ENCODE measurements around the gene TMEM233. TPM values are rescaled to one million over a fixed set of nuclear protein-coding genes. Genes with fewer than 3 reads are reported as not detected.

The TMEM233 gene
- total RNA-seq, 1 donor from 2014 or later: not detected

- no peak overlapping the region for H3K27ac Mint-ChIP-seq
- no peaks in the 10 kb centered on the region for H3K9me3 Mint-ChIP-seq (ENCODE audit: low read depth)
- H3K27me3 Mint-ChIP-seq: peaks cover 13% of the 10 kb centered on the region
- H3K36me3 Mint-ChIP-seq (ENCODE audit: insufficient read depth): no peaks in the 10 kb centered on the region
- H3K4me3 Mint-ChIP-seq (ENCODE audit: low read depth): no peak overlapping the region
- no peaks in the 10 kb centered on the region for H3K4me1 Mint-ChIP-seq (ENCODE audit: low read depth)
- no peak for TF ChIP-seq CTCF (IDR thresholded peaks at IDR 0.05; ENCODE audit: unreplicated experiment)
- DNase-seq (ENCODE audit: low spot score, unreplicated experiment): no peak
Measured at GRCh38 chr12:119630223-119630780, 36.7 kb downstream of the TMEM233 start.

DNA sequence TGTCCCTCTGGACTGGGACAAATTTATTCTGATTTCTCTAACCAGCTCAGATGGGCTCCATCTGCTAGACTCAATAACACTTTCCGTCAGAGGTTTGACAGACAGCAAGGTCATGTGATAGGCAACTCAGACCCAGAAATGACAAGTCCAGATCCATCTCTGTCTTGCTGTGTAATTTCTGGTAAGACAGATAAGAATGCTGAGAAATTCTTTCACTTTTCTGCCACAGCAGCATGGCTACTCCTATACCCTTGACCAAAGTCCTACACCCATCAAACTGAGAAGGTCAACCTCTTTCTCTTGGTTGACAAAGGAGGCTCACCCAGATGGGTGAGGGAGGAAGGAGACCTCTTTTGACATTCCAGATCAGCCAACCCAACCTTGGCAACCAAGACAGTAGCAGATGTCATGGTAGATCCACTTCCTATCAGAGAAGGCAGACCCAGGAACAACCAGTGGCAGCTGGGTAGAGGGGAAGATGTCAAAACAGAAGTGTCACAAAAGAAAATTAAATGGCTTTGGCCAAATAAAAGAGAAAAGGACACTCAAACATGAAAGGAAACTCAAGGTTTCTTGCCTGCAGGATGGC is 37.5 kb downstream of the TMEM233 start:
- no peak for TF ChIP-seq CTCF (IDR thresholded peaks at IDR 0.05; ENCODE audit: unreplicated experiment)
- Mint-ChIP-seq H3K9me3 (ENCODE audit: low read depth) (no peaks in the 10 kb centered on the region), H3K27ac (no peak overlapping the region), H3K27me3 (peaks cover 21% of the 10 kb centered on the region), H3K4me1 (ENCODE audit: low read depth) (no peaks in the 10 kb centered on the region), H3K36me3 (ENCODE audit: insufficient read depth) (no peaks in the 10 kb centered on the region), H3K4me3 (ENCODE audit: low read depth) (no peak overlapping the region)
- no peak for DNase-seq (ENCODE audit: low spot score, unreplicated experiment)

DNA sequence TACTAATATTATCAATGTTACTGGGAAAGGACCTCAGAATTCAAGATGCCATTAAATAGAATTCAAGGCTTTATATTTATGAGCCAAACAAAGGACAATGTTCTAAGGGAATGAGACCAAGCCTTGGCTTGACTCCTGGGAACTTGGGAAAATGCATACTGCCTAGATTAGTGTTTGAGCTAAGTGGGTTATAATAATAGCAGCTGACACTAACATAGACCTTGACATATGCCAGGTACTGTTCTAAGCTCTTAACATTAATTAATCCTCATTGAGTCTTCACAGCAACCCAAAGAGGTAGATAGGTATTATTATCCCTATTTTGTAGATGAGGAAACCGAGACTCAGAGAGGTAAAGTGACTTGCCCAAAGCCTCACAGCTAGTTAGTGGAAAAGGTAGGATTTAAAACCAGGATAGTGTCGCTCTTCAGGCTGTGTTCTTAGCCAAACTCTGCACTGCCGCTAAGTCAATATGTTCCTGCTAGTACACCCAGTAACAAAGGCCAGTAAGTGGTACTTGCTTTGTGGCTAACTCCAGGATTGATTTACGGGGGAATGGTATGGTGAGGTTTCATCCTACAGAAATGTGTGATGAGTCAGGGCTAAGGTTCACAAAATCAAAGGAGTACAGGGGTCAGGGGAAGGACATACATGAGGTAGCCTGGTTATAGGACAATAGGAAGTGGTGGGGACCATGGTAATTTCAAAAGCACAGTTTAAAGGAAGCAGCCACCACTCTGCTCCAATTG is 38.5 kb downstream of the TMEM233 start:
- H3K4me1 Mint-ChIP-seq (ENCODE audit: low read depth): no peaks in the 10 kb centered on the region
- DNase-seq (ENCODE audit: low spot score, unreplicated experiment): no peak
- H3K27me3 Mint-ChIP-seq: peaks cover 29% of the 10 kb centered on the region
- no peaks in the 10 kb centered on the region for H3K36me3 Mint-ChIP-seq (ENCODE audit: insufficient read depth)
- H3K4me3 Mint-ChIP-seq (ENCODE audit: low read depth): no peak overlapping the region
- no peak overlapping the region for H3K27ac Mint-ChIP-seq
- no peaks in the 10 kb centered on the region for H3K9me3 Mint-ChIP-seq (ENCODE audit: low read depth)
- TF ChIP-seq CTCF (IDR thresholded peaks at IDR 0.05; ENCODE audit: unreplicated experiment): no peak

DNA sequence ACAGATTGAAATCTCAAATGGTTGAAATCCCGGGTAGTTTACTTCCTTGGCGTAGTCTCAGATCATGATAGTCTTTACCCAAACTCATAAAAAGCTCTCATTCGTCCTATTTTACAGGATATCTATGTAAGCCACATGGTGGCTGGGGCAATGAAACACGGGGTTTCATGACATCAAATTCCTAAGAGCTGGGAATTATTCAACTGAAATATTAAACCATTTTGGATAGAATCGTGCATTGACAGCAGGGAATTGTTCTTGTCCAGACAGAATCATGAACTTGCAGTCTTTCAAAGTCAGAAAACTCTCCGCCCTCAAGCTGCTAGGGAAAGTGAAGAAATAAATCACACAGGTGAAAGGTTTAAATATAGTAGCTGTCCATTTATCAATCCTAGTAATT is 41.2 kb downstream of the TMEM233 start:
- Mint-ChIP-seq H3K4me1 (ENCODE audit: low read depth) (no peaks in the 10 kb centered on the region), H3K9me3 (ENCODE audit: low read depth) (no peaks in the 10 kb centered on the region), H3K27ac (no peak overlapping the region), H3K4me3 (ENCODE audit: low read depth) (no peak overlapping the region), H3K36me3 (ENCODE audit: insufficient read depth) (no peaks in the 10 kb centered on the region), H3K27me3 (peaks cover 39% of the 10 kb centered on the region)
- no peak for TF ChIP-seq CTCF (IDR thresholded peaks at IDR 0.05; ENCODE audit: unreplicated experiment)
- no peak for DNase-seq (ENCODE audit: low spot score, unreplicated experiment)

DNA sequence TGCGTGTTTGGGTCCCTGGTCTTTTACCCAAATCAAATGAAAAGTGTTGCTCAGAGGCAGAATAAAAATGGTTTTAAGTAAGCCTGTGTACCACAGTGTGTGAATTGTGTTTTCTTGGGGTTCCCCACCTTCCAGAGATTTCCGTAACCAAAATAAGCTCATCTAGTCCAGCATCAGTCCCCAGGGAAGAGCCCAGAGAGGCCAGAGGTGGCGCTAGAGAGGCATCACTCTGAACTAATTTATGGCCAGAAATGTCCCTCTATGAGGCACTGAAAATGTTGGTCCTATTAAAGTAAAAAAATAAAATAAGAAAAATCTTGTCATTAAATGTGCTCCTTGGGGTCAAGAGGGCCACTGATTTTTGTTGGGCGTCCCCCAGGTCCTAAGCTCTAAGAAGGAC is 49.4 kb downstream of the TMEM233 start:
- H3K4me3 Mint-ChIP-seq (ENCODE audit: low read depth): no peak overlapping the region

More for the DNA sequence above, 49.4 kb downstream of the TMEM233 start:
- no peak for DNase-seq (ENCODE audit: low spot score, unreplicated experiment)
- peak; percentile 43 for TF ChIP-seq CTCF (IDR thresholded peaks at IDR 0.05; ENCODE audit: unreplicated experiment)
- Mint-ChIP-seq H3K9me3 (ENCODE audit: low read depth) (no peaks in the 10 kb centered on the region), H3K36me3 (ENCODE audit: insufficient read depth) (no peaks in the 10 kb centered on the region), H3K27me3 (peaks cover 11% of the 10 kb centered on the region), H3K27ac (no peak overlapping the region), H3K4me1 (ENCODE audit: low read depth) (no peaks in the 10 kb centered on the region)

All from progenitor cell of endocrine pancreas (in vitro differentiated cells).